ENCODE data around the gene TPI1. TPM values are rescaled to one million over a fixed set of nuclear protein-coding genes. Genes with fewer than 3 reads are reported as not detected.

TPI1 gene
- total and polyA plus RNA-seq, 9 donors = 136 to 594 (median 295) TPM

- Histone ChIP-seq H3K4me3 (no peak overlapping the region), H3K27me3 (no peaks in the 10 kb centered on the region), H3K4me1 (ENCODE audit: insufficient read depth) (peaks cover 14% of the 10 kb centered on the region), H3K9me3 (no peaks in the 10 kb centered on the region), H3K27ac (no peak overlapping the region), H3K36me3 (no peaks in the 10 kb centered on the region)
- WGBS, 3 donors = 36 to 47% (median 36%) methylated on average over 7 of the region's 7 CpGs
- TF ChIP-seq CTCF (IDR thresholded peaks at IDR 0.05) (no peak), EP300 (IDR thresholded peaks at IDR 0.05) (no peak), POLR2A (IDR thresholded peaks at IDR 0.05) (no peak)
- DNase-seq = no peak
- intact Hi-C loops (cut with DNase I) = loop anchor here in 2 of 4 donors (5.0 kb wide), 2 partner anchors 40 to 85 kb away; no protein-coding TSS in a partner anchor
Observed at GRCh38 chr12:6822426-6823135, 44.8 kb upstream of the TPI1 start.

- H3K36me3 ChIP-seq = no peaks in the 10 kb centered on the region
- no peak overlapping the region for H3K27ac ChIP-seq
- no peaks in the 10 kb centered on the region for H3K9me3 ChIP-seq
- no peak overlapping the region for H3K4me3 ChIP-seq
- WGBS, 3 donors = 75 to 77% (median 76%) methylated on average over 8 to 12 of the region's 12 CpGs
- H3K4me1 ChIP-seq (ENCODE audit: insufficient read depth) = peaks cover 14% of the 10 kb centered on the region
- H3K27me3 ChIP-seq = no peaks in the 10 kb centered on the region
- DNase-seq = no peak
- no peak for TF ChIP-seq POLR2A (IDR thresholded peaks at IDR 0.05)
- TF ChIP-seq CTCF (IDR thresholded peaks at IDR 0.05) = no peak
- TF ChIP-seq EP300 (IDR thresholded peaks at IDR 0.05) = no peak
- intact Hi-C loops (cut with DNase I) = loop anchor here in 2 of 4 donors (5.0 kb wide), 2 partner anchors 41 to 86 kb away; no protein-coding TSS in a partner anchor
Observed at GRCh38 chr12:6823182-6824084, 43.9 kb upstream of the TPI1 start.

- DNase-seq = peak in 1 of 5 donors; percentile 35
- Histone ChIP-seq H3K4me1 (ENCODE audit: insufficient read depth) (peaks cover 14% of the 10 kb centered on the region), H3K27me3 (no peaks in the 10 kb centered on the region), H3K9me3 (no peaks in the 10 kb centered on the region), H3K4me3 (no peak overlapping the region), H3K27ac (no peak overlapping the region), H3K36me3 (no peaks in the 10 kb centered on the region)
- TF ChIP-seq EP300 (IDR thresholded peaks at IDR 0.05) = no peak
- no peak for TF ChIP-seq POLR2A (IDR thresholded peaks at IDR 0.05)
- TF ChIP-seq CTCF (IDR thresholded peaks at IDR 0.05) = no peak
- intact Hi-C loops (cut with DNase I) = loop anchor here in 2 of 4 donors (5.0 kb wide), 2 partner anchors 42 to 87 kb away; no protein-coding TSS in a partner anchor
- WGBS, 3 donors = 84 to 89% (median 87%) methylated on average over 36 to 37 of the region's 37 CpGs
Observed at GRCh38 chr12:6824085-6824775, 43.1 kb upstream of the TPI1 start.

- peak in 1 of 5 donors; percentile 37 for DNase-seq
- Histone ChIP-seq H3K9me3 (no peaks in the 10 kb centered on the region), H3K27ac (no peak overlapping the region), H3K27me3 (no peaks in the 10 kb centered on the region), H3K4me1 (ENCODE audit: insufficient read depth) (peaks cover 14% of the 10 kb centered on the region), H3K36me3 (no peaks in the 10 kb centered on the region), H3K4me3 (no peak overlapping the region)
- intact Hi-C loops (cut with DNase I) = loop anchor here (5.0 kb wide), 4 partner anchors 43 to 208 kb away; partner anchors contain the start of gene MLF2 (in 2 of the 4)
- TF ChIP-seq POLR2A (IDR thresholded peaks at IDR 0.05) (no peak), CTCF (IDR thresholded peaks at IDR 0.05) (no peak)
- 26 to 31% (median 30%) methylated on average over 12 of the region's 12 CpGs for WGBS, 3 donors
Observed at GRCh38 chr12:6824901-6825381, 42.4 kb upstream of the TPI1 start.
